Measurements from ENCODE around the gene KRTAP5-8. TPM values are rescaled to one million over a fixed set of nuclear protein-coding genes. Genes with fewer than 3 reads are reported as not detected.
"Not testable (repeated sequence)": the region's sequence is repeated elsewhere in the genome, so short reads cannot be mapped to it uniquely, and the experiment has no call there.

Gene KRTAP5-8
- total RNA-seq, 6 experiments from 2014 or later = 0.24 TPM; not detected in 5

DNA sequence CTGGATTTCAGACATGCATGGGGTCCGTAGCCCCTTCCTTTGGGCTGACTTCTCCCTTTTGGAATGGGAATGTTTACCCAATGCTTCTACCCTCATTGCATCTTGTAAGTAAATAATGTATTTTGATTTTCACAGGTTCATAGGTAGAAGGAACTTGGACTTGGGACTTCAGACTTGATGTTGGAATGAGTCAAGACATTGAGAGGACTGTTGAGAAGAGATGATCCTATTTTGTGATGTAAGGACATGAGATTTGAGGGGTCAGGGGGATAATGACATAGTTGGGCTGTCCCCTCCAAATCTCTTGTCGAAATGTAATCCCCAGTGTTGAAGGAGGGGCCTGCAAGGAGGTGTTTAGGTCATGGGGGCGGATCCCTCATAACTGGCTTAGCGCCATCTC is 26.6 kb downstream of the KRTAP5-8 start:
- Histone ChIP-seq H3K27ac (no peak overlapping the region), H3K9me3 (no peaks in the 10 kb centered on the region), H3K27me3 (no peaks in the 10 kb centered on the region), H3K36me3 (no peaks in the 10 kb centered on the region), H3K4me3 (no peak overlapping the region), H3K4me1 (no peaks in the 10 kb centered on the region)
- intact Hi-C loops (cut with DNase I) = no loop called here
- peak; percentile 29 to 69 (median 36) for ATAC-seq
- no peak for DNase-seq
- 40% methylated on average over 1 of the region's 4 CpGs for WGBS (ENCODE audit: insufficient coverage, low coverage, low lambda C conversion rate, missing lambda C conversion rate)
- TF ChIP-seq POLR2A (IDR thresholded peaks at IDR 0.05) = no peak
- TF ChIP-seq, protein P1, sequence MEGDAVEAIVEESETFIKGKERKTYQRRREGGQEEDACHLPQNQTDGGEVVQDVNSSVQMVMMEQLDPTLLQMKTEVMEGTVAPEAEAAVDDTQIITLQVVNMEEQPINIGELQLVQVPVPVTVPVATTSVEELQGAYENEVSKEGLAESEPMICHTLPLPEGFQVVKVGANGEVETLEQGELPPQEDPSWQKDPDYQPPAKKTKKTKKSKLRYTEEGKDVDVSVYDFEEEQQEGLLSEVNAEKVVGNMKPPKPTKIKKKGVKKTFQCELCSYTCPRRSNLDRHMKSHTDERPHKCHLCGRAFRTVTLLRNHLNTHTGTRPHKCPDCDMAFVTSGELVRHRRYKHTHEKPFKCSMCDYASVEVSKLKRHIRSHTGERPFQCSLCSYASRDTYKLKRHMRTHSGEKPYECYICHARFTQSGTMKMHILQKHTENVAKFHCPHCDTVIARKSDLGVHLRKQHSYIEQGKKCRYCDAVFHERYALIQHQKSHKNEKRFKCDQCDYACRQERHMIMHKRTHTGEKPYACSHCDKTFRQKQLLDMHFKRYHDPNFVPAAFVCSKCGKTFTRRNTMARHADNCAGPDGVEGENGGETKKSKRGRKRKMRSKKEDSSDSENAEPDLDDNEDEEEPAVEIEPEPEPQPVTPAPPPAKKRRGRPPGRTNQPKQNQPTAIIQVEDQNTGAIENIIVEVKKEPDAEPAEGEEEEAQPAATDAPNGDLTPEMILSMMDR (IDR thresholded peaks at IDR 0.05) = no peak

DNA sequence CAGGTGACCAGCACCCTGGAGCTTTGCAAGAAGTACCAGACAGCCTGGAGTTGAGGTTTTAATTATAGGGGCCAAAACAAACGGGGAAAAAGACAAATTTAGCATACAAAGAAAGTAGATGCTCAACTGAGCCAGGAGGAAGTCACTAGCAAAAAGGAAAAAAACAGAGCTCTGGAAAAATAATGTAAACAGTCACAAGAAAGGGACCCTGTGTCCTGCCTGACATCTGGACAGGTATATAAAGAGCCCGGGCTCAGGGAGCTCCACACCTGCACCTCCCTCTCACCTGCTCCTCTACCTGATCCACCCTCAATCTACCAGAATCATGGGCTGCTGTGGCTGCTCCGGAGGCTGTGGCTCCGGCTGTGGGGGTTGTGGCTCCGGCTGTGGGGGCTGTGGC is 27.4 kb downstream of the KRTAP5-8 start, which contains the start of gene KRTAP5-10:
Gene KRTAP5-10, plus strand, starts transcription at position 301 of the 400 bp plus-strand sequence. Its CDS starts 25 bp downstream, at position 326.
- no peak within 1 kb of the TSS for H3K27ac ChIP-seq
- intact Hi-C loops (cut with DNase I) = no loop called here
- DNase-seq = no peak

DNA sequence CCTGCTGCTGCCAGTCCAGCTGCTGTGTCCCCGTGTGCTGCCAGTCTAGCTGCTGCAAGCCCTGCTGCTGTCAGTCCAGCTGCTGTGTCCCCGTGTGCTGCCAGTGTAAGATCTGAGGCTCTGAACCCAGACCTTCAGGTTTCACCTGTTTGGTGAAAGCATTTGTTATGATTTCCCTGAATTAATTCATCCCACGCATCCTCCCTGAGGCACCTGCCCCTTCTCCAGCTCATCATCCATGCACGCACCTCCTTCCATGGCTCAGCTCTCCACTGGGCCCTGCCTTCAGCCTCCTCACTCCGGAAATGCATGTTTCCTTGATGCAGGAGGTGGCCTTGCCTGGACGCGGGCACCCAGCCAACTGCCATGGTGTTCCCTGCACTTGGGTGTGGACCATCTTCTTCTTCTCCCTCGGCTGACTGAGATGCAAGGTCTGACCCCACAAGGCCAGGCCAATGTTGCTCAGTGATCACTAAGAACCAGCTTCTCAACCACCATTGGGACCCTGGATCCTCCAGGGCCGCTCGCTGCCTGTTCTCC is 28.3 kb downstream of the KRTAP5-8 start:
- no peak overlapping the region for H3K27ac ChIP-seq
- no peak overlapping the region for H3K4me3 ChIP-seq
- ATAC-seq = no peak
- H3K9me3 ChIP-seq = no peaks in the 10 kb centered on the region
- H3K4me1 ChIP-seq = no peaks in the 10 kb centered on the region
- 58% methylated on average over 3 of the region's 10 CpGs for WGBS (ENCODE audit: insufficient coverage, low coverage, low lambda C conversion rate, missing lambda C conversion rate)
- intact Hi-C loops (cut with DNase I) = no loop called here
- TF ChIP-seq POLR2A (IDR thresholded peaks at IDR 0.05) = no peak
- TF ChIP-seq, protein P1 (IDR thresholded peaks at IDR 0.05) = no peak
- no peaks in the 10 kb centered on the region for H3K27me3 ChIP-seq
- no peaks in the 10 kb centered on the region for H3K36me3 ChIP-seq
- no peak for DNase-seq

More for the DNA sequence above, 27.4 kb downstream of the KRTAP5-8 start, which contains the start of gene KRTAP5-10:
- Histone ChIP-seq H3K4me3 (no peak within 1 kb of the TSS), H3K27me3 (no peaks in the 10 kb centered on the region), H3K4me1 (no peaks in the 10 kb centered on the region), H3K9me3 (no peaks in the 10 kb centered on the region), H3K36me3 (no peaks in the 10 kb centered on the region)
- no peak for TF ChIP-seq POLR2A (IDR thresholded peaks at IDR 0.05)
- TF ChIP-seq, protein P1 (IDR thresholded peaks at IDR 0.05) = no peak
- WGBS (ENCODE audit: insufficient coverage, low coverage, low lambda C conversion rate, missing lambda C conversion rate) = 33% methylated on average over 1 of the region's 5 CpGs
- no peak for ATAC-seq

DNA sequence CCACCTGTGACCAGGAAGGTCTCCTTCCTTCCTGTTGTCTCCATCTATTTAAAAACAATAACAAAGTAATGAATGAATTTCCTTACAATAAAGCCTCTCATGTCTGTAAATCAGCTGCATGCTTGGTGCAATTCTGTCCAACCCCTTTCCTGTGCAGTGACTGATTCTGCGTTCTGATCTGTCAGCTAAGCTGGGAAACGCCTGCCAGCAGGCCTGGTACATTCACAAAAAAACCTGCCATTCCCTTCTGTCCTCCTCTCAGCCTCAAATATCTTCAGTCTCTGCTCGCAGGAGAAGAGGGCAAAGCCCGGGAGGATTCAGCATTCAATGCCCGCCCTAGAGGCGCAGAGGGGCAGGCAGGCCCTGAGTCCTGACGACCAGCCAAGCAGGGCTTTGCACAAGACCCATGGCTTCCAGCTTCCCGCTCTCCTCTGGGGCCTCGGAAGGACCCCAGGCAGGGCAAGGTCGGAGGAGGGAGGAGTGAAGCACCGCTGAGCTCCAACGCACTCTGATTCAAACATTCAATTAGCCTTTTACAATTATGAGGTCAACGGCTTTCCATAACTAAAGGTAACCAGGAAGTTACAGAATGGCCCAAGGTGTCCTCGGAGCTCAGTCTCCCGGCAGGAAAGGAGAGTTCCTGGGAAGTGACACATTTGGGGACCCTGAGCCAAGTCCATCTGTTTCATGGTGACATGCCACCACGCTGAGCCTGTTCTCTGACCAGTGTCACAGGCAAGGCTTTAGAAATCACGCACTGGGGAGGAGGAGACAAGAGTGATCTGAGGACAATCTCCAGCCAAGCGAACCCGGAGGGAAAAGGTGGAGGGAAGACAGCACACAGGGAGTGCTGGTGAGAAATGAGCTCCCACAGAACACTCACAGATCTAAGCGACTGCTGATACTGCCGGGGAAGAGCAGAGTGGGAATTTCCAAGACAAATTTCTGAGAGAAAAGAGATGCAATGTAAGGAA is 29.1 kb downstream of the KRTAP5-8 start:
- DNase-seq; intact Hi-C loops (cut with DNase I); H3K9me3 ChIP-seq; H3K27me3 ChIP-seq; H3K27ac ChIP-seq; H3K36me3 ChIP-seq; ATAC-seq; H3K4me3 ChIP-seq; H3K4me1 ChIP-seq: not testable (repeated sequence)
- 45% methylated on average over 11 of the region's 21 CpGs for WGBS (ENCODE audit: insufficient coverage, low coverage, low lambda C conversion rate, missing lambda C conversion rate)

DNA sequence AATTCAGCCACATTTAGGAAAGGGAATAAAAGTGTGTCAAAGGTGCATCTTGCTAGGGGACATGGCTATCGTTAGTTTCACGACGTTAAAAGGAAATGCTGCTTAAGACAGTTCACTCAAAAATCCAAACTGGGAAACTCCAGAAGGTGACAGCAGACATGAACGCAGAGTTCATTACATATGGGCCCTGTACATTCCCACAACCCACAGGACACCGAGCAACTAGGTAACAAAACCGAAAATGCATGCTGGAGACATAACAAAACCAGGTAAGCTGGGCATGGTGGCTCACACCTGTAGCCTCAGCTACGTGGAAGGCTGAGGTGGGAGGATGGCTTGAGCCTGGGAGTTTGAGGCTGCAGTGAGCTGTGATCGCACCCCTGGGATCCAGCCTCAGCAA is 29.8 kb downstream of the KRTAP5-8 start:
- WGBS (ENCODE audit: insufficient coverage, low coverage, low lambda C conversion rate, missing lambda C conversion rate) = 24% methylated on average over 7 of the region's 8 CpGs
- ATAC-seq; H3K9me3 ChIP-seq; DNase-seq; H3K36me3 ChIP-seq; H3K27me3 ChIP-seq; H3K27ac ChIP-seq; intact Hi-C loops (cut with DNase I); H3K4me3 ChIP-seq; H3K4me1 ChIP-seq: not testable (repeated sequence)

Data from right lobe of liver (tissue), 6 donors.